ENCODE results near the gene MBD5.

MBD5 gene

DNA sequence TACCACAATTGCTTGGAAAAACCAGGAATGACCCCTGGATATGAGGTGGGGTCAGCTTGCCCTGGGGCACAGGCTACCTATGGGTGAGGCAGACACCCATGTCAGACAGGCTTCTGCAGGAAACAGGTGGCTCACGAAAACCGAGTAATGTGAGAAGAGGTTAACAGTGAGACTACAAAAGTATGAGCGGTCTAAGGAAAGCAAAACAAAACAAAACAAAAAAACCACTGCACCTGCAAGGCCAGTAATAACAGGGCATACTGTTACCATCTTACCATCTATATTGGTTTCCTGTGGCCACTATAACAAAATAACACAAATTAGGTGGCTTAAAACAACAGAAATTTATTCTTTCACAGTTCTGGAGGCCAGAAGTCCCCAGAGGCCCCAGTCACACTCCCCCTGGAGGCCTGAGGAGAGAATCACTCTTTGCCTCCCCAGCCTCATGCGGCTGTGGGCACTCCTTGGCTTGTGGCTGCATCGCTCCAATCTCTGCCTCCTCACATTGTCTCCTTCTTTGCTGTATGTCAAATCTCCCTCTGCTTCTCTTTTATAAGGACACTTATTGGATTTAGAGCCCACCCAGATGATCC, 537.0 kb downstream of the MBD5 start:
- DNase-seq, result no peak

DNA sequence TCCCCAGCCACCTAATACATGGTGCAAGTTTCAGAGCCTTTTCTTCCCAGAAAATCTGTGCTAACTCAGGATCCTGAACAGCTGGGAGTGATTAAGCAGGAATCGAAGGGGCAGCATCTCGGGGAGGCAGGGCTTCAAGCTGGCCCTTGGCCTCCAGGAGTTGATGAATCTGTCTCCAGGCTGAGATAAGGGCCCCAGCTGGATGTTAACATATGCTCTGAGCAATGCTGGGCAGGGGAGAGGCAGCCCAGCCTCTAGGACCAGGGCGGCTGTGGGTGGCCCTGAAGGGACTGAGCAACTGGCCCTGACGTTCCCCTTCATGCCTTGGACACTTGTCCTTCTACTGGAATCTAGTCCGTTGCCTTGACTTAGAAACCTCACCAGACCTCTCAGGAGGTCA, 539.6 kb downstream of the MBD5 start:
- DNase-seq, result no peak

GRCh38 chr2:148561389-148561788, 540.5 kb downstream of the MBD5 start:
- DNase-seq, result no peak

DNA sequence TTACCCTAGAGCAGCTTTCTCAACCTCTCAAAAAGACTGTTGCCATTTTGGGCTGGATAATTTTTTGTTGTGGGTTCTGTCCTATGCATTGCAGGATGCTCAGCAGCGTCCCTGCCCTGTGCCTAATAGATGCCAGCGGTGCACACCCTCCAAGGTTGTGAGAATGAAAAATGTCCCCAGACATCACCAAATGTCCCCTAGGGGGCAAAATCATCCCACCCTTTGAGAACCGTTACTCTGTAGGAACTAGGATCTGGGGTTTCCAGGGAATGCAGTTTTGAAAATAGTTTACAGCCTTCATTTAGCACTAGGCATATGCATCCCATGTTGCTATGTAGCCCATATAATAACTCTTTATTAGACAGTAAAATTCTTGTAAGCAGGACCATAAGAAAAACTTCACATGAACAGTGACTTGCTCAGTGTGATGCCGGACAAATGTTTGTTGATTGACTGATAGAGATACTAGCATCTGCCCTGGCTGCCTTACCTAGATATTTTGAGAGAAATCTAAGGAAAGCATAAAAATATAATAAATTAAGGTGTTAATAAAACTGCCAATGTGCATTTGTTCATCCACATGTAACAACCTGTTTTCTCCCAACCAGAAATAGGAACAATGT, 544.5 kb downstream of the MBD5 start:
- no peak for DNase-seq

All from KG1 (cell line).